ENCODE data around the gene ERGIC3. TPM values are rescaled to one million over a fixed set of nuclear protein-coding genes. Genes with fewer than 3 reads are reported as not detected.
"Not testable (repeated sequence)": the region's sequence is repeated elsewhere in the genome, so short reads cannot be mapped to it uniquely, and the experiment has no call there.

ERGIC3 gene
- polyA plus RNA-seq, 10 donors: 187 to 227 (median 216) TPM

DNA sequence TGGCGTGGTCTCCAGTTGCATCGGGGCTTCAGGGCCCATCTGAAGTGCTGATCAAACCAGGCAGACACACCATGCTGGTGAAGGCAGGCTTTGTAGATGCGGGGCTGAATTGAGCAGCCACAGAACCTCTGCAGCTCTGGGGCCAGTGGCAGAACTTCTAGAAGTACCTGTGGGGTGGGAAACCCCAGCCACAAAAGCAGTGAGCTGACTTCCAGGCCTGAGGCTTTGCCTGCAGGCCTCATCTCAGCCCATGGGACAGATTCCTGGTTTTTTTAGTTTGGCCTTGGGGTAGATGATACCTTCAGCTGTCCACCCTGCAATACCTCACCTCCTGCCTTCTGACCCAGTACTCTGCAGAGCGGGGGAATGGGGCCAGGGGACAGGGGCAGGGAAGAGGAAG lies 26.5 kb upstream of the ERGIC3 start:
- no peak for DNase-seq

- peak in 1 of 3 donors; percentile 49 for DNase-seq
These were observed 25.8 kb upstream of the ERGIC3 start for GRCh38 chr20:35515949-35516645.

GRCh38 chr20:35517125-35517524 lies 24.8 kb upstream of the ERGIC3 start:
- DNase-seq: no peak

GRCh38 chr20:35517767-35518166 lies 24.1 kb upstream of the ERGIC3 start:
- not testable (repeated sequence) for DNase-seq

DNA sequence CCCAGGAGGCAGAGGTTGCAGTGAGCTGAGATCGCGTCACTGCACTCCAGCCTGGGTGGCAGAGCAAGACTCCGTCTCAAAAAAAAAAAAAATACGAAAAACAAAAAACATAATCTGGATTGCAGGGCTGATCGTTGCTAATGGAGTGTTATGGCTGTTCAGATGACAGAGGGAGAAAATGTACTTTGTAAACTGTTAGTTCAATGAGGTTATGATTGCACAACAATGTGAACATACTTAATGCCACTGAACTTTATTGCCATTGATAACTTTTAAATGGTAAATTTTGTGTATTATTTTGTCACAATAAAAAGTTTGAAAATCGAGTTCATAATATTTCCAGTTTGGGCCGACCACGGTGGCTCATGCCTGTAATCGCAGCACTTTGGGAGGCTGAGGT lies 22.9 kb upstream of the ERGIC3 start:
- DNase-seq: no peak

- no peak for DNase-seq
These were observed 18.5 kb upstream of the ERGIC3 start for GRCh38 chr20:35523298-35523888.

- DNase-seq: no peak
These were observed 16.2 kb upstream of the ERGIC3 start for GRCh38 chr20:35525639-35526038.

DNA sequence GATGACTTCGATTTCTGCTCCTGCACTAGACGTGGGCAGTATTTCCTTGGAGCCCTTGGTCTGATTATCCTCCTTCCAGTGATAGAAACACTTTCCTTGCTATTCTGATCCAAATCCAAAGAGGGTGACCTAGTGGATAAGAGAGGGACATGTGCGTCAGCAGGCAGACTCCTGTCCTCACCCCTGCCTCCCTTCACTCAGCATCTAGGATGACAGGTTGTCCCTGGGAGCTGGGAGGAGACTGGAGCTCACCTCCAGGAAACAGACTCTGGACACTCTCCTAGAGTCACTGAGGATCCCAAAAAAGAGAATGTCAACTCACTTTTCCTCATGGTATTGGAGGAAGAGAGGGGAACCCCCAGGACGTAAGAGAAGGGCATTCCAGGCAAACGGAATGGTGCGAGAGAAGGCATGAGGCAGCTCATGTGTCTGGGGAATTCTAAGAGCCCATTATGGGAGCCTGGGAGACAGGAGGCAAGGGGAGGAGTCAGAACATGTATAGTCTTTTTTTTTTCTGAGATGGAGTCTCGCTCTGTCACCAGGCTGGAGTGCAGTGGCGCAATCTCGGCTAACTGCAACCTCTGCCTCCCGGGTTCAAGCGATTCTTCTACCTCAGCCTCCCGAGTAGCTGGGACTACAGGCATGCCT lies 14.6 kb upstream of the ERGIC3 start:
- DNase-seq: no peak

- no peak for DNase-seq
These were observed 12.3 kb upstream of the ERGIC3 start, which contains the start of gene C20orf173 for GRCh38 chr20:35529552-35529951. C20orf173 (minus strand) TSS chr20:35529652; CDS start chr20:35529373, 279 bp downstream.

- DNase-seq: peak in 2 of 3 donors; percentile 28 to 29
These were observed 2.1 kb upstream of the ERGIC3 start for GRCh38 chr20:35539756-35540212.

DNA sequence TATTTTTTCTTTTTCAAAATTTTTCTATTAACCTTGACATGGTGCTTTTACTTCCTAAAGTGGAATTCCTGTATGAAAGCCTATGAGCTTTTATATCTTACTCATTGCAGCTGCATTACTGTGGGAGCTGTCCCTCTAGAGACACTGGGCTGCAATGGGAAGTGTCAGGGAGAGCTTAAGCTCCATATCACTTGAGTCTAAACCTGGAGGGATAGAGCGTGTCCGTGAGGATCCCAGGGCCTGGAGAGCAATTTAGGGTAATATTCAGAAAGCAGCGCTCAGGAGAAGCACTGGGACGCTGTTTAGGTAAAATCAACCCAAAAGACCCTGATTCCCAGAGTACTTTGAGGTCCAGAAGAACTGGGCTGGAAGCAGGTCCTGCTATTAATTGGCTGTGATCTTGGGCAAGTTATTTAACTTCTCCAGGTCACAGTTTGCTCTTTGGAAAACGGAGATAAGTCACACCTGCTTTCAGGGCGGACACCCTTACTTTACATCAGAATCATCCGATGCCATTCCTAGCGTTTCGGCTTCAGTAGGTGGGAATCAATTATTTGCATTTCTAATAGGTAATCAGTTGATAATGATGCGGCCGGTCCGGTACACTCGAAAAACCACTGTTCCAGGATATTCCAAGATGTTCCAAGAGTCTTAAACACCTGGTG lies 628 bp upstream of the ERGIC3 start:
- DNase-seq: no peak

GRCh38 chr20:35542990-35543389 lies 1.1 kb downstream of the ERGIC3 start:
- DNase-seq: no peak

DNA sequence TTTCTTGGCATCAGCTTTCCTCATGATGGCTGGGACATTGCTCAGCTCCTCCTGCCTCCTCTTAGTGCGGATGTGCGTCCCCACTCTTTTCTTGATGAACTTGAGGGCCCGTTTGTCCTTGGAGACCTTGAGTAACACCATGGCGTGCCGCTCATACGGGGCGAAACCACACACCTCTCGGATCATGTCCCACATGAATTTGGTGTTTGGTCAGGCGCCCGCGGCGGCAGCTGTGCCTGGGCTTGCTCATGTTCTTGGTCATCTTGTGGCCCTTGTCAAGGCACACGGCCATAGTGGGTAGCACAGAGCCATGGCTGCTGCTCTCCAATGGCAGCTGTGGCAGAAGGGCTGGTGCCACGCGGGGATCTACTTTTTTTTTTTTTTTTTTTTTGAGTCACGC lies 2.6 kb downstream of the ERGIC3 start:
- DNase-seq: no peak

GRCh38 chr20:35544941-35545340 lies 3.1 kb downstream of the ERGIC3 start:
- DNase-seq: not testable (repeated sequence)

- DNase-seq: no peak
These were observed 4.2 kb downstream of the ERGIC3 start for GRCh38 chr20:35546127-35546526.

- no peak for DNase-seq
These were observed 5.5 kb downstream of the ERGIC3 start for GRCh38 chr20:35547329-35547728.

DNA sequence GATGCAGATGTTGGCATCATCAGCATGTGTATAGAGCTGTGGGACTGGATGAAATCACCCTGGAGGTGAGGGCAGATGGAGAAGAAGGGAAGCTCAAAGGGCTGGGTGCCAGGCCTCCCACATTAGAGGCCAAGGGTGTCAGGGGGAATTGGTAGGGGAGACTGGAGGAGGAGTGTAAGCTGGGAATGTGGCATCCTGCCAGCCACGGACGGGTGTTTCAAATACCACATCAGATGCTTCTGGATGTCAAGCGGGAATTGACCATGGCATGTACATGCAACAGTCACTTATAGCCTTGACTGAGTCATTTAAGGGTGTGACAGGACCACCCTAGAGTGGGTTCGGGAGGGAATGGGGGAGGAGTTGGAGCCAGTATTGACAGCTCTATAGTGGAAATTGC lies 9.6 kb downstream of the ERGIC3 start:
- peak in 2 of 3 donors; percentile 11 to 29 for DNase-seq

DNA sequence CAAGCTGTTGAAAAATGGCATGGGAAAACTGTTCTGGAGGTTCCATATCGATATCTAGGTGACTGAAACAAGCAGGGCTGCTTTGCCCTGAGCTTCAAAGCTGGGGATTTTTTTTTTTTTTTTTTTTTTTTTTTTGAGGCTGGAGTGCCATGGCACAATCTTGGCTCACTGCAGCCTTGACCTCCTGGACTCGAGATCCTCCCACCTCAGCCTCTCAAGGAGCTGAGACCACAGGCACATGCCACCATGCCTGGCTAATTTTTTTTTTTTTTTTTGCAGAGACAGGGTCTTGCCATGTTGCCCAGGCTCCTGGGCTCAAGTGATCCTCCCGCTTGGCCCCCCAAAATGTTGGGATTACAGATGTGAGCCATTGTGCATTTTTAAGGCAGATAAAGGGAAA lies 11.0 kb downstream of the ERGIC3 start:
- no peak for DNase-seq

GRCh38 chr20:35555461-35555860 lies 13.6 kb downstream of the ERGIC3 start:
- DNase-seq: not testable (repeated sequence)

DNA sequence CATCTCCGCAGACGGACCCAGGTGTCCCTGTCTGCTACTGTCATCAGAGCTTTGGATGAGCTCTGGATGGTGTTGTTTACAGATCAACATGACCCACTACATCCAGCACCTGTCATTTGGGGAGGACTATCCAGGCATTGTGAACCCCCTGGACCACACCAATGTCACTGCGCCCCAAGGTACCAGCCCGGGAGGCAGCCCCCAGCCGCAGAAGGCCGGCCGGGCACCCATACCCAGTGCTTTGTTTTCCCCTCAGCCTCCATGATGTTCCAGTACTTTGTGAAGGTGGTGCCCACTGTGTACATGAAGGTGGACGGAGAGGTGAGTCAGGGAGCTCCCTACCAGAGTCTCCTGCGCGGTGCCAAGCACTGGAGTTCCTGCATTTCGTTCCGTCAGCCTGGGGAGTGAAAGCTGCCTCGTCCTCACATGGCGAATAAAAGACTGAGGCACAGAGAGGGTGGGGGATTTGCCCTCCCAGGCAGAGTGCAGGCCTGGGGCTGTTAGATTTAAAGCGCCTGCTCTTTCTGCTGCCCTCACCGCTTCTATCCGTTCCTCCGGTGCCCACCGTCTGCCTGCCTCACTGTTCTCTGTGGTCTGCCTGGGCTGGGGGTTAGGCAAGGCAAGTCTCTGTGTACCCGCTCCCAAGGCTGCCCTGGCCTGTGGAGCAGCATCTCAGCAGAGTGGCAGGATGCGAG lies 14.2 kb downstream of the ERGIC3 start:
- DNase-seq: no peak

DNA sequence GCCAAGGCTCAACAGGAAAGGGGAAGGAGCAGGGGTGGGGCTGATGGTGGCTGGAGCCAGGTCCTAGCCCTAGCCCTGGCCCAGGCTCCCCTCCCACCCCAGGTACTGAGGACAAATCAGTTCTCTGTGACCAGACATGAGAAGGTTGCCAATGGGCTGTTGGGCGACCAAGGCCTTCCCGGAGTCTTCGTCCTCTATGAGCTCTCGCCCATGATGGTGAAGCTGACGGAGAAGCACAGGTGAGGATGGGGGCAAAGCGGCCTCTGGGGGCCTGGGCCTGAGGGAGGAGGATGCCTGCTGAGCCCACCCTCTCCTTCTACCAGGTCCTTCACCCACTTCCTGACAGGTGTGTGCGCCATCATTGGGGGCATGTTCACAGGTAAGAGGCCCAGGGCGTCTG lies 15.0 kb downstream of the ERGIC3 start:
- no peak for DNase-seq

DNA sequence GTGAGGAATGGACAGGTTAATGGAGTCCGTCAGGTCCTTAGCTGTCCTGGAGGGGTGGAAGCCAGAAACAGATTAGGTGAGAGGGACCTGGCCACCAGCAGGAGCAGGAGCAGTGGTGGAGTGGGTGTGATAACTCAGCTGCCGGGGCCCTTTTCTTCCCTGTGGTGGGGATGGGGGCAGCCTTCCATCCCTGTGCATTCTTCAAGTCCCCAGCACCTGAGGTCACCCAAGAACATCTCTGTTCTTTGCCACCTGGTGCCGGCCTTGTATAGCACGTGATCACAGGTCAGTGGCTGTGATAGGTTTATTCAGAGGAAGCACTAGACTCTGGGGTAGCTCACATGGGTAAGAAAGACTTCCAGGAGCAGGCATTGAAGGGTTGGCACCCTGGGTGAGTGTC lies 16.6 kb downstream of the ERGIC3 start:
- no peak for DNase-seq

Data from muscle of back (tissue), 11 donors.